ENCODE results near the gene IP6K1.
"Not testable (repeated sequence)": the region's sequence is repeated elsewhere in the genome, so short reads cannot be mapped to it uniquely, and the experiment has no call there.

Gene IP6K1

GRCh38 chr3:49706456-49707112 is 79.8 kb downstream of the IP6K1 start:
- DNase-seq = no peak

GRCh38 chr3:49705390-49705960 is 80.9 kb downstream of the IP6K1 start:
- DNase-seq = no peak

GRCh38 chr3:49704629-49705028 is 81.7 kb downstream of the IP6K1 start:
- DNase-seq = no peak

- no peak for DNase-seq
Measured at GRCh38 chr3:49703956-49704355, 82.4 kb downstream of the IP6K1 start.

- peak; percentile 58 for DNase-seq
Measured at GRCh38 chr3:49703443-49703927, 82.9 kb downstream of the IP6K1 start.

GRCh38 chr3:49702672-49703071 is 83.7 kb downstream of the IP6K1 start:
- no peak for DNase-seq

GRCh38 chr3:49701388-49702077 is 84.8 kb downstream of the IP6K1 start:
- no peak for DNase-seq

GRCh38 chr3:49700453-49701128 is 85.8 kb downstream of the IP6K1 start:
- no peak for DNase-seq

GRCh38 chr3:49700014-49700413 is 86.3 kb downstream of the IP6K1 start:
- no peak for DNase-seq

GRCh38 chr3:49699281-49699979 is 86.9 kb downstream of the IP6K1 start:
- no peak for DNase-seq

GRCh38 chr3:49695350-49696015 is 90.9 kb downstream of the IP6K1 start:
- DNase-seq = not testable (repeated sequence)

GRCh38 chr3:49694409-49695070 is 91.8 kb downstream of the IP6K1 start:
- DNase-seq = not testable (repeated sequence)

- DNase-seq = not testable (repeated sequence)
Measured at GRCh38 chr3:49691481-49691880, 94.9 kb downstream of the IP6K1 start.

GRCh38 chr3:49690856-49691255 is 95.5 kb downstream of the IP6K1 start:
- not testable (repeated sequence) for DNase-seq

- not testable (repeated sequence) for DNase-seq
Measured at GRCh38 chr3:49689908-49690624, 96.3 kb downstream of the IP6K1 start.

GRCh38 chr3:49689046-49689907 is 97.1 kb downstream of the IP6K1 start, which contains the start of the genes MST1 and RNF123:
Gene MST1, minus strand, starts transcription at chr3:49689474. Its CDS starts 783 bp downstream, at chr3:49688691.
Gene RNF123, plus strand, starts transcription at chr3:49689557. Its CDS starts 1,609 bp downstream, at chr3:49691166.
- DNase-seq = no peak

GRCh38 chr3:49688338-49689045 is 97.8 kb downstream of the IP6K1 start:
- not testable (repeated sequence) for DNase-seq

- DNase-seq = not testable (repeated sequence)
Measured at GRCh38 chr3:49687424-49687795, 98.9 kb downstream of the IP6K1 start.
